Calu3 (cell line): ENCODE results near the gene SIPA1L3. TPM values are rescaled to one million over a fixed set of nuclear protein-coding genes. Genes with fewer than 3 reads are reported as not detected.

Experiments used
- BruUV-seq: library from RNA; stranded (reverse); fragments of 400-500 nt; replicated peaks from 2 replicates; lab custom pipeline; 2021; lab: Mats Ljungman, UMichigan
- CTCF ChIA-PET: fragments of 300-600 bp; sonication (Branson Sonifier 250); formaldehyde crosslinking; loops from one replicate; lab custom pipeline; 2022; ENCODE audit warnings: antibody characterized with exemption; lab: Charles Lee
- DNase-seq: peaks from one replicate; pipeline ENCODE4 v3.0.0; 2022
- H3K27ac Mint-ChIP-seq: one replicate; pipeline ENCODE4 v1.8.0; 2022; ENCODE audit warnings: mixed read lengths; ENCODE audit not compliant: unreplicated experiment
- H3K27me3 Mint-ChIP-seq: one replicate; pipeline ENCODE4 v1.8.0; 2022; ENCODE audit warnings: mixed read lengths; ENCODE audit not compliant: unreplicated experiment
- H3K36me3 Mint-ChIP-seq: one replicate; pipeline ENCODE4 v1.8.0; 2022; ENCODE audit warnings: mild to moderate bottlenecking, moderate library complexity, mixed read lengths; ENCODE audit not compliant: insufficient read depth, unreplicated experiment
- H3K4me1 Mint-ChIP-seq: one replicate; pipeline ENCODE4 v1.8.0; 2022; ENCODE audit warnings: mild to moderate bottlenecking, low read depth, mixed read lengths; ENCODE audit not compliant: unreplicated experiment
- H3K4me3 Mint-ChIP-seq: one replicate; pipeline ENCODE4 v1.8.0; 2022; ENCODE audit warnings: mild to moderate bottlenecking, low read depth, moderate library complexity, mixed read lengths; ENCODE audit not compliant: unreplicated experiment
- H3K9me3 Mint-ChIP-seq: one replicate; pipeline ENCODE4 v1.8.0; 2022; ENCODE audit warnings: low read depth, mixed read lengths; ENCODE audit not compliant: unreplicated experiment
- intact Hi-C: fragments of 100-400 bp; cut with micrococcal nuclease; formaldehyde crosslinking; loops from one replicate; pipeline ENCODE4 v1.10.0; 2022; ENCODE audit not compliant: unreplicated experiment
- total RNA-seq: library from RNA; stranded (reverse); gene quantifications from 2 replicates; pipeline ENCODE4 v1.2.3, GENCODE V29; 2022
- TF ChIP-seq, protein P1 (sequence below): fragments of 200-600 bp; IDR thresholded peaks from one replicate; pipeline ENCODE4 v1.8.0; 2022; ENCODE audit warnings: antibody characterized with exemption; ENCODE audit not compliant: unreplicated experiment

The SIPA1L3 gene
- total RNA-seq, 1 experiment from 2014 or later, result 127 TPM

DNA sequence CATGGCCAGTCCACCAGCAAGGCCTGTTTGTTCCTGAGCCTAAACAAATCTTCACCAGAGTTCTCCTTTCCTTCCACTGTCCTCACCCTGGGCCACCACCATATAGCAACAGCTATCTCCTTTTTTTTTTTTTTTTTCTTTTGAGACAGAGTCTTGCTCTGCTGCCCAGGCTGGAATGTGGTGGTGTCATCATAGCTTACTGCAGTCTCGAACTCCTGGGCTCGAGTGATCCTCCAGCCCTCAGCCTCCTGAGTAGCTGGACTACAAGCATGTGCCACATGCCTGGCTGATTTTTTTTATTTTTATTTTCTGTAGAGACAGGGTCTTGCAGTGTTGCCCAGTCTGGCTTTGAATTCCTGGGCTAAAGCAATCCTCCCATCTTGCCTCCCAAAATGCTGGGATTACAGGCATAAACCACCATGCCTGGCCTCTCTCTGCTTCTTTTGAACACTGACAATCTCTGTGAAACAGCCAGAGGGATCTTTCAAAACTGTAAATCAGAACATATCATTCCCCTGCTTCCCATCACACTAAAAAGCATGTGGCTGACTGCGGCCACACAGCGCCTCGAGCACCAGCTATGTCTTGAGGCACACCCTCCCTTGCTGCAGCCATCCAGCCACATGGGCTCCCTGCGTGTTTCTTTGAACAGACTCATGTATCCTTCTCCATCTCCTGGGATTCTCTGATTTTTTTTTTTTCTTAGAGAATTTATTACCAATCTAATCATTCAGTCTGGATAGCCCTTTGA, 110.6 kb downstream of the SIPA1L3 start:
- no peaks in the 10 kb centered on the region for H3K27me3 Mint-ChIP-seq
- BruUV-seq, result no TSS peak
- TF ChIP-seq, protein P1, sequence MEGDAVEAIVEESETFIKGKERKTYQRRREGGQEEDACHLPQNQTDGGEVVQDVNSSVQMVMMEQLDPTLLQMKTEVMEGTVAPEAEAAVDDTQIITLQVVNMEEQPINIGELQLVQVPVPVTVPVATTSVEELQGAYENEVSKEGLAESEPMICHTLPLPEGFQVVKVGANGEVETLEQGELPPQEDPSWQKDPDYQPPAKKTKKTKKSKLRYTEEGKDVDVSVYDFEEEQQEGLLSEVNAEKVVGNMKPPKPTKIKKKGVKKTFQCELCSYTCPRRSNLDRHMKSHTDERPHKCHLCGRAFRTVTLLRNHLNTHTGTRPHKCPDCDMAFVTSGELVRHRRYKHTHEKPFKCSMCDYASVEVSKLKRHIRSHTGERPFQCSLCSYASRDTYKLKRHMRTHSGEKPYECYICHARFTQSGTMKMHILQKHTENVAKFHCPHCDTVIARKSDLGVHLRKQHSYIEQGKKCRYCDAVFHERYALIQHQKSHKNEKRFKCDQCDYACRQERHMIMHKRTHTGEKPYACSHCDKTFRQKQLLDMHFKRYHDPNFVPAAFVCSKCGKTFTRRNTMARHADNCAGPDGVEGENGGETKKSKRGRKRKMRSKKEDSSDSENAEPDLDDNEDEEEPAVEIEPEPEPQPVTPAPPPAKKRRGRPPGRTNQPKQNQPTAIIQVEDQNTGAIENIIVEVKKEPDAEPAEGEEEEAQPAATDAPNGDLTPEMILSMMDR, result no peak
- H3K4me1 Mint-ChIP-seq, result peaks cover 11% of the 10 kb centered on the region
- no peaks in the 10 kb centered on the region for H3K9me3 Mint-ChIP-seq
- no peak overlapping the region for H3K4me3 Mint-ChIP-seq
- peaks cover 5% of the 10 kb centered on the region for H3K36me3 Mint-ChIP-seq
- no peak for DNase-seq
- H3K27ac Mint-ChIP-seq, result no peak overlapping the region
- CTCF ChIA-PET, result interaction anchor here (0.6 to 0.7 kb wide), 2 partner anchors 43 to 294 kb away, joined by 3 to 8 read pairs; no protein-coding TSS in a partner anchor
- intact Hi-C loops, result loop anchor here (10.0 kb wide), 1 partner anchor 113 kb away; the partner anchor contains the start of genes SIPA1L3 and WDR87

DNA sequence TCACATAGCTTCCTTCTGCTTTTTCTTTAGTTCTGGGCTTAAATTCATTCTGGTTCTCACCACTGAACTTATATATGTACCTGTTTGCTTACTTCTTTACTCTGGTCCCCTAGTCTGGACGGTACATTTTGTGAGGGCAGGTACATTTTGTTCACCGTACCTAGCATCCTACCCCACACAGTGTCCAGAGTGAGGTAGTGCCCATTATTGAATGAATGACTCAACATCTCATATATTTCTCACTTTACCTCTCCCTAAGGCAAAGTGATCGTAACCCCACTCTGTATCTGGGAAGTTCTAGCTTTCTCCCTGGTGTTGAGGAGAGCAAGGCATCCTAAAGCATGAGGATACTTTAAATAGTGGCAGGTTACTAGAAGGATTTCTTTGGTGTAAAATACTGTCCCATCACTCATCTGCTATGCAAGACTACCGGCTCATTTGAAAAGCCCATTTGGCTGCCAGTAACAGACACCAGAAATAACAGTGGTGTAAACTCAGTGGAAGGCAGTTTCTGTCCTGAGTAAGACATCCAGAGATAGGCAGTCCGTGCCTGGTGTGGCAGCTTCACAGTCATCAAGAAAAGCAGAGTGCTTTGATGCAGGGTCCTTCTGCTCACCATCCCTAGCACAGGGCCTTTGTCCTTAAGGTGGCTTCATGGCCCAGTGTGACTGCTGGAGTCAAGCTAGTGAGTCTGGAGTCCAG, 111.8 kb downstream of the SIPA1L3 start:
- Mint-ChIP-seq H3K27ac (no peak overlapping the region), H3K4me3 (no peak overlapping the region), H3K36me3 (no peaks in the 10 kb centered on the region), H3K9me3 (no peaks in the 10 kb centered on the region), H3K27me3 (no peaks in the 10 kb centered on the region), H3K4me1 (peaks cover 23% of the 10 kb centered on the region)
- TF ChIP-seq, protein P1, result no peak
- intact Hi-C loops, result loop anchor here (10.0 kb wide), 1 partner anchor 114 kb away; the partner anchor contains the start of genes SIPA1L3 and WDR87
- DNase-seq, result no peak
- CTCF ChIA-PET, result no interaction called here
- BruUV-seq, result no TSS peak

DNA sequence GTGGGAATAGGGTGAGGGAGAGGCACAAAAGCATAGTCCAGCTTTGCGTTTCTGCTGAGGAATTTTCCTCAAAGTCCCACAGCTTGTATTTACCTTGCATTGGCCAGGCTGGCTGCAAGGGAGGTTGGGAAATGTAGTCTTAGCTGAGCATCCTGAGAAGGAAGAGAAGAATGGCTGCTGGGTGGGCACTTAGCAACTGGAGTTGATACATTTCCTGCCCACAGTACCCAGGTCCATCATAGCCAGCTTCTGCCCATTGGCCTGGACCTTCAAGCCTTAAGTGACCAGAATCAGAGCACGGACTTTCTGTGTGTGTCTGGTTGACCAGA, 112.4 kb downstream of the SIPA1L3 start:
- no peaks in the 10 kb centered on the region for H3K9me3 Mint-ChIP-seq
- no peak overlapping the region for H3K27ac Mint-ChIP-seq
- peaks cover 26% of the 10 kb centered on the region for H3K4me1 Mint-ChIP-seq
- H3K27me3 Mint-ChIP-seq, result no peaks in the 10 kb centered on the region
- CTCF ChIA-PET, result no interaction called here
- no peaks in the 10 kb centered on the region for H3K36me3 Mint-ChIP-seq
- no peak for DNase-seq
- intact Hi-C loops, result loop anchor here (10.0 kb wide), 1 partner anchor 115 kb away; the partner anchor contains the start of genes SIPA1L3 and WDR87
- TF ChIP-seq, protein P1, result no peak
- H3K4me3 Mint-ChIP-seq, result no peak overlapping the region
- BruUV-seq, result no TSS peak

DNA sequence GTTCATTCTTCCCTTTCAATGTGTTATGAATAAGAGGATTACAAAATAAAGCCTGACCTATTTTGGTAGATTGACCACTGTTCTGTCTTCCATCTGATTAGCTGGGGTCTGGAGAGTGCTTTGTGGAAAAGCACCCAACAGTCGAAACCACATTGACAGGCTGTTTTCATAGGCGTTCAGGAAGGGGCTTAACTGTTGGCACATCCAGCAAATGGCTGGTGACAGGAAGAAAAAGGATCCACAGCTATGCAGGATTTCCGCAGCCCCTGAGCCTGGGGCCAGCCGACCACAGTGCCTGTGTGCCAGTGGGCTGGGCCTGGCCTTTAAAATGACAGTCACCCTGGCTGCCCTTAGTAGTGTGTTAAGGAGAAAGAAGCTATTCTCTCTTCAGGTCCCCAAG, 113.3 kb downstream of the SIPA1L3 start:
- Mint-ChIP-seq H3K36me3 (no peaks in the 10 kb centered on the region), H3K4me1 (peaks cover 25% of the 10 kb centered on the region), H3K4me3 (no peak overlapping the region), H3K27me3 (no peaks in the 10 kb centered on the region), H3K9me3 (no peaks in the 10 kb centered on the region), H3K27ac (no peak overlapping the region)
- TF ChIP-seq, protein P1, result no peak
- no TSS peak for BruUV-seq
- CTCF ChIA-PET, result interaction anchor here (0.7 kb wide), 1 partner anchor 317 kb away, joined by 3 read pairs; no protein-coding TSS in a partner anchor
- intact Hi-C loops, result no loop called here
- no peak for DNase-seq
